HEK293T (cell line): ENCODE measurements around the gene HEXB.

Source experiments
- BHLHE40 ChIP-seq: fragments of 450-650 bp; IDR thresholded peaks from 2 replicates; pipeline ENCODE4 v1.6.1; 2016; ENCODE audit warnings: mild to moderate bottlenecking, moderate library complexity, borderline replicate concordance
- ELF4 ChIP-seq: fragments of 450-650 bp; IDR thresholded peaks from 2 replicates; pipeline ENCODE4 v1.6.1; 2017; ENCODE audit warnings: antibody characterized with exemption
- FOXA1 ChIP-seq: fragments of 450-650 bp; IDR thresholded peaks from 2 replicates; pipeline ENCODE4 v1.6.1; 2016; ENCODE audit warnings: mild to moderate bottlenecking
- FOXM1 ChIP-seq: fragments of 450-650 bp; IDR thresholded peaks from 2 replicates; pipeline ENCODE4 v1.6.1; 2017; ENCODE audit warnings: mild to moderate bottlenecking, borderline replicate concordance
- HDGF ChIP-seq: fragments of 450-650 bp; IDR thresholded peaks from 2 replicates; pipeline ENCODE4 v1.6.1; 2017; ENCODE audit warnings: antibody characterized with exemption, borderline replicate concordance
- SUZ12 ChIP-seq: fragments of 450-650 bp; IDR thresholded peaks from 2 replicates; pipeline ENCODE4 v1.6.1; 2016; ENCODE audit warnings: mild to moderate bottlenecking
- TARDBP ChIP-seq: fragments of 450-650 bp; IDR thresholded peaks from 2 replicates; pipeline ENCODE4 v1.6.1; 2016
- ZNF384 ChIP-seq: fragments of 450-650 bp; IDR thresholded peaks from 2 replicates; pipeline ENCODE4 v1.6.1; 2016
- TF ChIP-seq, protein P1 (sequence below): fragments of 450-650 bp; IDR thresholded peaks from 2 replicates; pipeline ENCODE4 v1.6.1; 2016

DNA sequence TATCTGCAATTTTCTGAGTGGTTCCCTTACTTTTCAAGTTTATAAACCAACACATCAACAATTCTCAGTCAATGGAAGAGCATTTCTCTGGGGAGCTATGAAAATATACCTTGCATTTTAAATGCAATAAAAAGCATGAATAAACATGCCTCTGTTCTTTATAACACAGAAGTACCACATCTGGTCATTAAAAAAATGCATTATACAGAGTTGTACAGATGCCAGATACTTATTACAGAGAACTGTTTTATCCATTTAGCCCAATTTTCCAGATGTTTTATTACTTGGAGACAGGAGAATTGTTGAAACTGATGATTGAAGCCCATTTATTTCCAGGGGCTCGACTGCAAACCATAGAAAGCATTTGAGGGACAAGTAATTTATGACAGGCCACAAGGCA lies 19.2 kb upstream of the HEXB start:
- no peak for TF ChIP-seq SUZ12
- TF ChIP-seq ELF4: no peak
- no peak for TF ChIP-seq TARDBP
- TF ChIP-seq, protein P1, sequence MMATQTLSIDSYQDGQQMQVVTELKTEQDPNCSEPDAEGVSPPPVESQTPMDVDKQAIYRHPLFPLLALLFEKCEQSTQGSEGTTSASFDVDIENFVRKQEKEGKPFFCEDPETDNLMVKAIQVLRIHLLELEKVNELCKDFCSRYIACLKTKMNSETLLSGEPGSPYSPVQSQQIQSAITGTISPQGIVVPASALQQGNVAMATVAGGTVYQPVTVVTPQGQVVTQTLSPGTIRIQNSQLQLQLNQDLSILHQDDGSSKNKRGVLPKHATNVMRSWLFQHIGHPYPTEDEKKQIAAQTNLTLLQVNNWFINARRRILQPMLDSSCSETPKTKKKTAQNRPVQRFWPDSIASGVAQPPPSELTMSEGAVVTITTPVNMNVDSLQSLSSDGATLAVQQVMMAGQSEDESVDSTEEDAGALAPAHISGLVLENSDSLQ: no peak
- TF ChIP-seq HDGF: no peak
- TF ChIP-seq BHLHE40: no peak
- no peak for TF ChIP-seq FOXA1
- no peak for TF ChIP-seq FOXM1
- TF ChIP-seq ZNF384: no peak
